Stimulated activated CD4-positive, alpha-beta T cell treated with anti-CD3 and anti-CD28 coated beads, Interleukin-1b, Interleukin-23, amount 100 ng/mL, for 24 hours (primary cell): ENCODE measurements around the gene DGKB.

Experiments used
- DNase-seq, 4 experiments: peaks; one replicate each; pipeline ENCODE4 v3.0.0-alpha.2; 2020; ENCODE audit warnings: low read depth in 4 of 4, low spot score in 1 of 4

DGKB gene

GRCh38 chr7:14861456-14861855 is 41.1 kb downstream of the DGKB start:
- no peak for DNase-seq

GRCh38 chr7:14859267-14859666 is 43.3 kb downstream of the DGKB start:
- no peak for DNase-seq

GRCh38 chr7:14858866-14859265 is 43.7 kb downstream of the DGKB start:
- no peak for DNase-seq

GRCh38 chr7:14858410-14858809 is 44.1 kb downstream of the DGKB start:
- no peak for DNase-seq

- DNase-seq: no peak
These were observed 47.3 kb downstream of the DGKB start for GRCh38 chr7:14855033-14855794.

GRCh38 chr7:14854471-14854870 is 48.1 kb downstream of the DGKB start:
- DNase-seq: no peak

GRCh38 chr7:14851610-14852009 is 50.9 kb downstream of the DGKB start:
- DNase-seq: no peak

GRCh38 chr7:14850039-14850438 is 52.5 kb downstream of the DGKB start:
- DNase-seq: no peak

- no peak for DNase-seq
These were observed 56.1 kb downstream of the DGKB start for GRCh38 chr7:14846405-14846804.

GRCh38 chr7:14843755-14844154 is 58.8 kb downstream of the DGKB start:
- no peak for DNase-seq

- no peak for DNase-seq
These were observed 60.0 kb downstream of the DGKB start for GRCh38 chr7:14842523-14842922.

- no peak for DNase-seq
These were observed 60.7 kb downstream of the DGKB start for GRCh38 chr7:14841869-14842268.

GRCh38 chr7:14841086-14841485 is 61.5 kb downstream of the DGKB start:
- no peak for DNase-seq

GRCh38 chr7:14839307-14839706 is 63.2 kb downstream of the DGKB start:
- no peak for DNase-seq

GRCh38 chr7:14837216-14837615 is 65.3 kb downstream of the DGKB start:
- DNase-seq: no peak

GRCh38 chr7:14836571-14837189 is 65.9 kb downstream of the DGKB start:
- DNase-seq: no peak

- no peak for DNase-seq
These were observed 66.5 kb downstream of the DGKB start for GRCh38 chr7:14836006-14836405.

GRCh38 chr7:14835384-14835783 is 67.2 kb downstream of the DGKB start:
- DNase-seq: no peak

GRCh38 chr7:14834883-14835282 is 67.7 kb downstream of the DGKB start:
- DNase-seq: no peak

- no peak for DNase-seq
These were observed 68.1 kb downstream of the DGKB start for GRCh38 chr7:14834456-14834855.

- DNase-seq: no peak
These were observed 68.8 kb downstream of the DGKB start for GRCh38 chr7:14833707-14834106.

GRCh38 chr7:14828053-14828452 is 74.5 kb downstream of the DGKB start:
- DNase-seq: no peak

GRCh38 chr7:14826426-14826825 is 76.1 kb downstream of the DGKB start:
- no peak for DNase-seq
